Activated naive CD8-positive, alpha-beta T cell treated with anti-CD3 and anti-CD28 coated beads, Interleukin-2, amount 50 U/mL, for 16 hours (primary cell): ENCODE data around the gene ZNF474.

Source experiments
- DNase-seq: peaks from one replicate; pipeline ENCODE4 v3.0.0-alpha.2; 2020; ENCODE audit warnings: low read depth, low spot score

ZNF474 gene

DNA sequence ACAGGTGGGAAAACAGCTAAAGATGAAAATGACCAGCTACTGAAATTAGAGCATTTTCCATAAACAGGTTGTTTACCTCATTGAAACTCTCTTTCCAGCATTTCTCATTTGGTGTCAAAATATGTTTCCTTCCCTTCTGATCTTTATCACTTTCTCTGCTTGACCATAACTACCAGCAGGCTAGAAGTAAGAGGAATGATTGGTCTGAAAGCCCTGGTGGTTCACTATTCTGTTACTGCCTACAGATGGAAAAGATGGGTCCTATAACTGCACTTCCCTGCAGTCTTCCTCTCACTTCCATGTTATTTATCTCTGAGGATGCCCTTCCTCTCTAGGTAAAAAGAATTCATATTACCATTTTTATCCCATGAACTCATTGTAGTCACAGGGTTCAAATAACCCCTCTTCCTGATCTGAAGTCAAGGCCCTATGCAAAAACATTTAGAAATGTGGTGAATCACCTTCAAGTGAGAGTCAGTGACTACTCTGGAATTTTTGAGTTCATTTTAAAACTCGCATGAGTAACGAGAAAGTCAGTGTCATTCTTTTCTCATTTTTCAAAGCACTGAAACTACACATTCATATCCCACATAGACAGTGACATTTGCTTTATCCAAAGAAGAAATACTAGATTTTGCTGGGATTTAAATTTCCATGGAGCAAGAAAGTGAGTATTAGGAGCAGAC is 51.7 kb downstream of the ZNF474 start:
- DNase-seq: no peak

DNA sequence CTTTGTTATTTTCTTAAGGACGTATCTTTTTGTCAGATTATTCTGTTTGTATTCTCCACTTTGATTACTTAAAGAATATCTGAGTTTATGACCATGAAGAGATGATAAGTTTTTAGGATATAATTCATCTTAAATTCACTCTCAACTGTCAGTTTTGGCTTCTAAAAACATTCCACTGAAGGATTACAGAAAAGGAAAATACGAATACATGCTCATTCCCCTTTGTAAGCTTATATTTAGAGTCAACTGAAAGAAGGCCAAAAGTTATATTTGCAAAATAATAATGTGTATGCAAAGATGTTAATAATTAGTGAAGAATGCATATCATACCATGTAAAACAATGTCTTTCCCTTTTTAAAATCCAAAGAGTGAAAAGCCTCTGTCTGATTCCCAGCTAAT is 52.5 kb downstream of the ZNF474 start:
- DNase-seq: no peak

DNA sequence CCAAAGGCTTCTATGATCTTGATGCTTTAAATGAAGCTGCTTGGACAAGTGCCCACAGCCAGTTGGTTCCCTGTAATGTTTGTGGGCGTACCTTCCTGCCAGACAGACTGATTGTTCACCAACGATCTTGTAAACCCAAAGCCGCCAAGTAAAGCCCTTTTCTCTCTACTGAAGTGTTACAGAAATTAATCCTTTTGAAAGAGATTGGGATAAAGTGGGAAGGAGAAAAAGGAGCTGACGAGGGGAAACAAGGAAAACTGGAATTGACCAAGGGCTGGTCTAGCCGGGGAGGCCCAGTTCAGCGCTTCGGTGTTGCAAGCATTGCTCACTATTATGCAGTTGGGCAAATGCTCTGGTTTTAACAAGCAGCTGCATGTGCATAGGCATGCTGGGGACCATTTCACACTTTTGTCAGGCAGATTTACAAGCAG is 53.2 kb downstream of the ZNF474 start:
- no peak for DNase-seq

DNA sequence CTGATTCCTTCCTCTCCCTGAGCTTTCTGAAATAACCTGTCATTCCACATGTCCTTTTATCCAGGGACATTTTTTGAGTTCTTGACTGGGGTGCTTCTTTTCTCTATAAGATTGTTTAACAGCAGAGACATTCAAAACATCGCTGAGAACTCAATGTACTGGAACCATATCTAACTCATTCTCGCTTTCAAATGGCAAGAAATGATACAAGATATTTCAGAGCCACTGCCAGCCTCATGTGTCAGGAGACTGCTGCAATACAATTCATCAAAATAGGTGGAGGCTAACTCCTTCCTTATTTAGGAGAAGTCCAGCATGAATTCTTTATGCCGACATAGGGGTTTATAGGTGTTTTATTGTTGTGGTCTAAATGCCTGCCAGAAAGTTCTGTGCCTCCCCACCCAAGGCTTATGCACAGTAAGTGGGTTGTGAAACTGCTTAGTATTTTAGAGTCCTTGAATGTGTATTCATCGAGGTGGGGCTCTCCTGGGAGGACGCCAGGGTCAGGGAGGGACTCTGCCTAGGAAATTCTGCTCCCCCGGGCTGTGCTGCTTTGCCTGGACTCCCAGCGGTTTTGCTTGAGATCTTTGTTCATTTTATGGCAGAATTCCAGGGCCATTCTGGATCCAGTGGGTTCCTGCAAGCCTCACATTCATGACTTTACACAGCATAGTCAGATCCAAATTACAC is 53.9 kb downstream of the ZNF474 start:
- DNase-seq: no peak

GRCh38 chr5:122183788-122184170 is 54.4 kb downstream of the ZNF474 start:
- no peak for DNase-seq

- no peak for DNase-seq
Measured at GRCh38 chr5:122184676-122185255, 55.4 kb downstream of the ZNF474 start.

GRCh38 chr5:122187426-122187825 is 58.1 kb downstream of the ZNF474 start:
- no peak for DNase-seq

- DNase-seq: no peak
Measured at GRCh38 chr5:122190156-122190555, 60.8 kb downstream of the ZNF474 start.

GRCh38 chr5:122192497-122193496 is 63.5 kb downstream of the ZNF474 start:
- no peak for DNase-seq

DNA sequence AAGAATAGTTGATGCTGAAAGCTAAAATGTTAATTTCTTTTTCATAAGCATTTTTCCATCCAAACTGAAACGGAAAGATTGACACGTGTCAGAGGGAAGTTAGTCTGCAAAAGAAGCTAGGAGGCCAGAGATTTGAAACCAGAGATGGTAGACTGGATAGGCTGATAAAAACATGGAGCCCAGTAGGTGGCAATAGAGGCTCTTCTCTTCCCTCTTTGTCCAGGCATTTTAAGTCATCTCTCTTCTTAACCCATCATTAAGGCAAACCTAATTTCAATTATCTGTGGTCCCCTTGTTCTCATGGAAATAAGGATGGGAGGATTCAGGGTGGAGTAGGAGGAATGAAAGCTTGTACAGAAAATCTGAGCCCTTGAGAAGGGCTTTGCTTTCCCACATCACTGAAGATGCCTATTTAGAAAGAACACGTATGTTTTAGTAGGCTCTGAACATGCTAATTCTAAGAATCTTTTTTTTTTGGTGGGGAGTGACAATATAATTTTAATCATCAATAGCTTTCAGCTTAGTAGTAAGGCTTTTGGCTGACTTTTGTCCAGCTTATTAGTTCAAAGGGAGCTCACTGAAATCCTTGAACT is 66.6 kb downstream of the ZNF474 start:
- DNase-seq: no peak

- DNase-seq: no peak
Measured at GRCh38 chr5:122199146-122199545, 69.8 kb downstream of the ZNF474 start.

GRCh38 chr5:122200450-122200849 is 71.1 kb downstream of the ZNF474 start:
- no peak for DNase-seq

DNA sequence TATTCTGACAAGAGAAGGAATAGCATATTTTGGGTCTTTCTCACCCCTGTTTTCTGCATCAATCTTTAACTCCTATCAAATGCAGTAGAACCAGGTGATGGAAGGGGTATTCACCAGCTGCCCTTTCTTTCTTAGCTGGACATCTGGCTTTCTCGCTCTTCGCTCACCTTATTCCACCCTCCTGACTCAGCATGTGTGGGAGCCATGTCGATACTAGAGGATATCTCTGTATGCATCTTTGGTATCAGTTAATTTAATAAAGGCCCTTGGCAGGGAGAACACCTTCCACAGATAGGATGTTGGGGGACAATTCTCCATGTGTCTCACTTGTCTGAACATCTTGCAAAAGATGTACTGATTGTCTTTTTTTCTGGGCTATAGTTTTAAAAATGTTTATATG is 71.5 kb downstream of the ZNF474 start:
- DNase-seq: no peak

GRCh38 chr5:122201365-122201764 is 72.0 kb downstream of the ZNF474 start:
- DNase-seq: no peak

GRCh38 chr5:122202952-122203351 is 73.6 kb downstream of the ZNF474 start:
- no peak for DNase-seq
